GM12872 (cell line): ENCODE results near the gene KRTAP3-3.
"Not testable (repeated sequence)": the region's sequence is repeated elsewhere in the genome, so short reads cannot be mapped to it uniquely, and the experiment has no call there.

ENCODE experiments used
- CTCF ChIP-seq: IDR thresholded peaks from 3 replicates; pipeline ENCODE4 v1.5.1; 2011; ENCODE audit warnings: low read depth, mild to moderate bottlenecking, low read length, moderate library complexity; ENCODE audit not compliant: insufficient read depth

The KRTAP3-3 gene

DNA sequence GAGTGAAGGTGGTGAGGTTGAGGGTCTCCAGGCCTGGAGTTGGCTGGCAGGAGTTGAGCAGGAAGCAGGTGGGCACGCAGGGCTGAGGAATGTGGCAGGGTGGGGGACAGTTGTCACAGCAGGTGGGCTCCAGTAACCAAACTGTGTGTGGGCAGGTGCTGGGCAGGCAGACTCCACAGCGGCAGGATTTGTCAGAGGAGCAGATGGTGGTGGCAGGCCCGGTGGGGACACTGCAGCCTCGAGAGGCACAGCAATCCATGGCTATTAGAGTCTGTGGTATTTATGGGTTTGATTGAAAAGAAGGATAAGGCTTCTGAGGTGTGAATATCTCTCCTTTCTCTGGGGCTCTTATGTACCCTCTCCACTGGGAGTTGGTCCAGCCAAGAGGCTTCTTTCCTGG, at the start of gene KRTAP3-3:
TSS of gene KRTAP3-3 (minus strand) at position 326 of the 400 bp plus-strand sequence. CDS start at position 259, 67 bp downstream.
- TF ChIP-seq CTCF, result no peak

DNA sequence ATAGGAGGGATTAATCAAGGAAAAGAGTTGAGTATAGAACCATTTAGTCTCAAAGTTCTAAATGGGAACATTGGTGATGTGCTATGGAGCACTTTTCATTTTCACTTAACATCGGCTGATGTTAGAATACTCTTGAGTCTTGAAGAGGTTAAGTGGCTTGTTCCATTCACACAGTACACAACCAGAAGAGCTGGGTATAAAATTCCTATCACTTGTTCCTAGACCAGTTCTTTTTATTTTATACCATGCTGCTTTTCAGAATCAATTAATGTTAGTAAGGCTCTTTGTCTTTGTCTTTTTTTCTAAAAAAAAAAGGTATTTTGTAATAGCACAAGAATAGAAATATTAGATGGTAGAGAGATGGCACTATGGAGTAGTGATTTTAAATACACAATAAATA, 49.0 kb upstream of the KRTAP3-3 start:
- no peak for TF ChIP-seq CTCF

GRCh38 chr17:41040783-41041571, 47.0 kb upstream of the KRTAP3-3 start, which contains the start of gene KRTAP1-1:
KRTAP1-1 (minus strand) TSS chr17:41041450; CDS start chr17:41041397, 53 bp downstream.
- TF ChIP-seq CTCF, result not testable (repeated sequence)

DNA sequence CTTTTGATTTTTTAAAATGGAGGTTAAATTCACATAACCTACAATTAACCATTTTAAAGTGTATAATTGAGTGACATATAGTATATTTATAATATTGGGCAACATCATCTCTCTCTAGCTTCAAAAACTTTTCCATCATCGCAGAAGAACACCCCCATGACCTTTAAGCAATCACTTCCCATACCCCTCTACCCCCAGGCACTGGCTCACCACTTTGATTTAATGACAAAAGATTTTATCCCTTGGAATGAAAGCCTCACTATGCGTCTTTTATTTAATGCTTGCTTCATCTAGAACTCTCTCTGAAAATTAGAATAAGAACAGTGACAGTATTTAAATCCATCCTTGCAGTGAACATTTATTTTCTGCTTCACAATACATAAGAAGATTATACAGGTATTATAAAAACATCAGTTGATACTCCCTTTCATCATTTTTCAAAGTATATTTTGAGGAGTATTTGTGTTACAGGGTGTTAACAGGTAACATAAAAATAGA, 43.9 kb upstream of the KRTAP3-3 start:
- no peak for TF ChIP-seq CTCF

DNA sequence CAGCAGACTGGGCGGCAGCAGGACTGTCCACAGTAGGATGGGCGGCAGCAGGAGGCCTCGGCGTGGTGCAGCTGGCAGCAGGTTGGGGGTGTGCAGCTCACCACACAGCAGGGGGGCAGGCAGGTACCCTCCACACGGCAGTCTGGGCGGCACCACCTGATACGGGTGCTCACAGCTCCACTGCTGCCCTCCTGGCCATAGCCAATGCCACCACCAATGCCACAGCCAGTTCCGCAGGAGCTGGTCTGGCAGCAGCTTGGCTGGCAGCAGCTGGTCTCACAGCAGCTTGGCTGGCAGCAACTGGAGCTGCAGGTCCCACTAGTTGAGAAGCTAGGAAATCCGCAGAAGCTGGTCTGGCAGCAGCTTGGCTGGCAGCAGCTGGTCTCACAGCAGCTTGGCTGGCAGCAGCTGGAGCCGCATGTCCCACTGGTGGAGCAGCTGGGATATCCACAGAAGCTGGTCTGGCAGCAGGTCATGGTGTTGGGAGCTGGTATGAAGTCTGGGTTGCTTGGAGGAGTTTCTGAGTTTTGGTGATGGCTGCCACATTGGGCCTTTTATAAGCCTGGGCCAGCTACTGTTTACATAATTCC, 40.5 kb upstream of the KRTAP3-3 start, which contains the start of gene KRTAP1-3:
TSS of gene KRTAP1-3 (minus strand) at position 529 of the 590 bp plus-strand sequence. CDS start at position 476, 53 bp downstream.
- TF ChIP-seq CTCF, result not testable (repeated sequence)

GRCh38 chr17:41029633-41030245, 35.8 kb upstream of the KRTAP3-3 start, which contains the start of gene KRTAP1-4:
KRTAP1-4 (minus strand) TSS chr17:41030195; CDS start chr17:41030078, 117 bp downstream.
- no peak for TF ChIP-seq CTCF
